Right lobe of liver (tissue), 6 donors: Measurements from ENCODE around the gene PTEN. TPM values are rescaled to one million over a fixed set of nuclear protein-coding genes. Genes with fewer than 3 reads are reported as not detected.

Experiments used
- ATAC-seq, 4 donors: fragments of 200-7000 bp; cut with Tn5 transposase; one replicate each; pipeline ENCODE4 v1.9.1; 2020; ENCODE audit warnings: mild to moderate bottlenecking in 4 of 4, moderate library complexity in 4 of 4
- DNase-seq, 3 donors: peaks; one replicate each; pipeline ENCODE4 v3.0.0-alpha.2; 2020
- H3K27ac ChIP-seq, 3 donors: fragments of 200-600 bp; one replicate each; pipeline ENCODE4 v1.8.0; 2022
- H3K27me3 ChIP-seq, 2 donors: fragments of 200-600 bp; one replicate each; pipeline ENCODE4 v1.8.0; 2022
- H3K36me3 ChIP-seq, 4 donors: fragments of 200-600 bp; sonication (generic) in 1 of 4; one replicate each; pipeline versions ENCODE4 v1.5.1 to v1.8.0; 2017 to 2022; ENCODE audit warnings: control low read depth in 1 of 4
- H3K4me1 ChIP-seq, 4 donors: fragments of 200-600 bp; sonication (generic) in 1 of 4; one replicate each; pipeline versions ENCODE4 v1.5.1 to v1.8.0; 2017 to 2022; ENCODE audit warnings: control low read depth in 1 of 4
- H3K4me3 ChIP-seq, 3 donors: fragments of 200-600 bp; one replicate each; pipeline ENCODE4 v1.8.0; 2022
- H3K9me3 ChIP-seq, 4 donors: fragments of 200-600 bp; sonication (generic) in 1 of 4; one replicate each; pipeline versions ENCODE4 v1.5.1 to v1.8.0; 2017 to 2022; ENCODE audit warnings: control low read depth in 1 of 4
- POLR2A ChIP-seq: fragments of 450-650 bp; IDR thresholded peaks from one replicate; pipeline ENCODE4 v1.6.1; 2017; ENCODE audit warnings: antibody characterized with exemption, mild to moderate bottlenecking
- WGBS: methylation state at CpG from one replicate; pipeline ENCODE4 v1.1.6; 2018; ENCODE audit warnings: low coverage, low lambda C conversion rate; ENCODE audit not compliant: insufficient coverage; ENCODE audit errors: missing lambda C conversion rate; 5-methylcytosine and 5-hydroxymethylcytosine counted together
- intact Hi-C, 2 donors: fragments of 100-400 bp; cut with DNase I; formaldehyde crosslinking; loops; one replicate each; pipeline versions ENCODE4 v1.11.2 to v1.14.1; 2022
- total RNA-seq, 6 experiments: library from RNA; depleted of rRNA in 2 of 6; stranded (reverse); fragments of >200 nt in 2 of 6; fragmentation: NEBNext Ultra II Directional in 3 of 6; extraction: Animal tissue kit (Norgen Biotek cat#: 25700) in 3 of 6; gene quantifications; one replicate each; pipeline versions ENCODE4 v1.1.0 to v1.2.4, GENCODE V29; 2016 to 2023
- TF ChIP-seq, protein P1 (sequence below), 4 donors: fragments of 200-600 bp in 3 of 4; fragments of 450-650 bp in 1 of 4; IDR thresholded peaks; one replicate each; pipeline versions ENCODE4 v1.5.1 to v1.8.0; 2016 to 2022; ENCODE audit warnings: antibody characterized with exemption in 4 of 4, mild to moderate bottlenecking in 2 of 4
- donor health status: DM: no; HTN: yes; CAD: no.
- donor health status: DM: no; HTN: no; CAD: no.
- donor health status: DM: no; HTN: no; CAD: no.
- donor health status: DM: no; HTN: yes; CAD: no.
- donor health status: DM: no; HTN: yes; CAD: no.

The PTEN gene
- total RNA-seq, 6 experiments from 2014 or later, result 37.5 to 73.7 (median 50.4) TPM

DNA sequence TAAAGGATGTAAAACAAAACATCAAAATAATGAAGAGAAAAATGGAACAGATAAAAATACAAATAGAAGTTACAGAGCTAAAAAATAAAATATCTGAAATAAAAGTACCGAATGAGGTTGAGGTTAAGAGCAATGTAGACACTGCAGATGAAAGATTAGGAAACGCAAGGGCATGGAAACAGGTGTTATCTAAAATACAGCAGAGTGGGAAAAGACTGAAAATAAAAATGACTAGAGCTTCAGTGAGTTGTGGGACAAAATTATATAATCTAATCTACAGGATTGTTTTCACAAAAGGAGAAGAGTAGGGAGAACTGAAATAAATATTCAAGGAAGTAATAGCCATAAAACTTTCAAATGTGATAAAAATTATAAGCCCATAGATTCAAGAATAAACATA, 123.8 kb downstream of the PTEN start:
- H3K27me3 ChIP-seq, result no peaks in the 10 kb centered on the region
- no peaks in the 10 kb centered on the region for H3K4me1 ChIP-seq
- H3K4me3 ChIP-seq, result no peak overlapping the region
- TF ChIP-seq POLR2A, result no peak
- TF ChIP-seq, protein P1, sequence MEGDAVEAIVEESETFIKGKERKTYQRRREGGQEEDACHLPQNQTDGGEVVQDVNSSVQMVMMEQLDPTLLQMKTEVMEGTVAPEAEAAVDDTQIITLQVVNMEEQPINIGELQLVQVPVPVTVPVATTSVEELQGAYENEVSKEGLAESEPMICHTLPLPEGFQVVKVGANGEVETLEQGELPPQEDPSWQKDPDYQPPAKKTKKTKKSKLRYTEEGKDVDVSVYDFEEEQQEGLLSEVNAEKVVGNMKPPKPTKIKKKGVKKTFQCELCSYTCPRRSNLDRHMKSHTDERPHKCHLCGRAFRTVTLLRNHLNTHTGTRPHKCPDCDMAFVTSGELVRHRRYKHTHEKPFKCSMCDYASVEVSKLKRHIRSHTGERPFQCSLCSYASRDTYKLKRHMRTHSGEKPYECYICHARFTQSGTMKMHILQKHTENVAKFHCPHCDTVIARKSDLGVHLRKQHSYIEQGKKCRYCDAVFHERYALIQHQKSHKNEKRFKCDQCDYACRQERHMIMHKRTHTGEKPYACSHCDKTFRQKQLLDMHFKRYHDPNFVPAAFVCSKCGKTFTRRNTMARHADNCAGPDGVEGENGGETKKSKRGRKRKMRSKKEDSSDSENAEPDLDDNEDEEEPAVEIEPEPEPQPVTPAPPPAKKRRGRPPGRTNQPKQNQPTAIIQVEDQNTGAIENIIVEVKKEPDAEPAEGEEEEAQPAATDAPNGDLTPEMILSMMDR (IDR thresholded peaks at IDR 0.05), result no peak
- H3K27ac ChIP-seq, result no peak overlapping the region
- H3K36me3 ChIP-seq, result no peaks in the 10 kb centered on the region
- intact Hi-C loops, result no loop called here
- DNase-seq, result no peak
- H3K9me3 ChIP-seq, result no peaks in the 10 kb centered on the region
- ATAC-seq, result no peak
- 84% methylated on average over 2 of the region's 2 CpGs for WGBS

DNA sequence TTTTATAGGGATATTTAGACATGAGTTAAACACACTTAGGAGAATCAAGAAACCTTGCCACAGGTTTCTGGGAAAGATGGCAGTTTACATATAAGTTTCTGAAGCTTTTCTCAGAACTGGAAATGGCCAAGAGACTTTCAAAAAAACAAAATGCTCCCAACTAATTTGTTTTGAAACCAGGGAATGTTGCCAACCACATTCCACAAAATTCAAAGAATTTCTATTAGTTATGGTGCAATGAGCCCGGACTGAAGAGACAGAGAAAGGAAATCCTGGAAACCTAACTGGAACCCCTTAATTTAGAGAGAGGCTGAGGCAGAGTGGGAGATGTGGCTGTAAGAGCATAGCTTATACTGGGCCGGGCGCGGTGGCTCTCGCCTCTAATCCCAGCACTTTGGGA, 128.5 kb downstream of the PTEN start:
- no peak overlapping the region for H3K27ac ChIP-seq
- intact Hi-C loops, result no loop called here
- no peaks in the 10 kb centered on the region for H3K27me3 ChIP-seq
- H3K36me3 ChIP-seq, result no peaks in the 10 kb centered on the region
- H3K9me3 ChIP-seq, result no peaks in the 10 kb centered on the region
- DNase-seq, result no peak
- ATAC-seq, result no peak
- TF ChIP-seq POLR2A, result no peak
- TF ChIP-seq, protein P1 (IDR thresholded peaks at IDR 0.05), result no peak
- H3K4me3 ChIP-seq, result no peak overlapping the region
- WGBS, result 91% methylated on average over 5 of the region's 5 CpGs
- no peaks in the 10 kb centered on the region for H3K4me1 ChIP-seq

DNA sequence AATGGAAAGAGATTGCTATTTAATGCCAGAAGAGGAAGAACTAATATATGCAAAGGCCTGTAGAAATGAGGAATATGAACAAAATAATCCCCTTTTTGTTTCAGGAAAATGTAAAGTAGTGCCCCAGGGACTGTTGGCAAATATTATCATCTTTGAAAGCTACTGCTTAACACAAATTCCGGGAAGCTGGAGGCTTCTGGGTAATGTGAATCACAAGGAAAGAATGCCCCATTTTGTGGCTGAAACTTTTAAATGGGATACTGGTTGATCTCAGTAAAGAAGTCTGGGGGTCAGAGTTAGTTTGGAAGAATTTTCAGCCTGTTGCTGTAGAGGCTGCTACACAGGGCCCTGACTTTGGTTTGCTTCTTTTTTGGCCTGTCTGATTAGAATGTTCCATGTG, 141.0 kb downstream of the PTEN start:
- intact Hi-C loops, result no loop called here
- no peak for DNase-seq
- Histone ChIP-seq H3K36me3 (no peaks in the 10 kb centered on the region), H3K4me3 (no peak overlapping the region), H3K4me1 (no peaks in the 10 kb centered on the region), H3K27ac (no peak overlapping the region), H3K9me3 (no peaks in the 10 kb centered on the region), H3K27me3 (no peaks in the 10 kb centered on the region)
- 60% methylated on average over 1 of the region's 1 CpG for WGBS
- no peak for ATAC-seq
- TF ChIP-seq POLR2A, result no peak
- TF ChIP-seq, protein P1 (IDR thresholded peaks at IDR 0.05), result no peak

DNA sequence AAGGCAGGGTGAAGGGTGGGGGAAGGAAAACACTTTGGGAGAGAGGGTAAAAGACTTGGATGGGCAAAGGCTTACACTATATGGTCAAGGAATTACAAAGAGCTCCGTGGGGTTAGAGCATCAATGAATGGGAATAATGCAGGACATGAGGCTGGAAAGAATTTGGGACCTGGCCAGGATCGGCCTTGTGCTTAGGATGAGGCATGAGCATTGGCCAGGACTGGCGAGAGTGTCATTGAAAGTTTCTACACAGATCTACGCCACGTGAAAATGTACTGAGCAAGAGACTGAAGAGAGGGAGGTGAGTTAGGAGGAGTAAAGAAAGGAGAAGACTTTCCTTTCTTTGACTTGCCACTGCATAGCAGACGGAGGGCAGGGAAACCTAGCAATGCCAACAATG, 142.8 kb downstream of the PTEN start:
- WGBS, result 89% methylated on average over 6 of the region's 6 CpGs
- H3K27ac ChIP-seq, result no peak overlapping the region
- TF ChIP-seq POLR2A, result no peak
- TF ChIP-seq, protein P1 (IDR thresholded peaks at IDR 0.05), result no peak
- ATAC-seq (no peak), DNase-seq (no peak)
- no peaks in the 10 kb centered on the region for H3K27me3 ChIP-seq
- H3K36me3 ChIP-seq, result no peaks in the 10 kb centered on the region
- H3K4me3 ChIP-seq, result no peak overlapping the region
- intact Hi-C loops, result no loop called here
- no peaks in the 10 kb centered on the region for H3K4me1 ChIP-seq
- H3K9me3 ChIP-seq, result no peaks in the 10 kb centered on the region

DNA sequence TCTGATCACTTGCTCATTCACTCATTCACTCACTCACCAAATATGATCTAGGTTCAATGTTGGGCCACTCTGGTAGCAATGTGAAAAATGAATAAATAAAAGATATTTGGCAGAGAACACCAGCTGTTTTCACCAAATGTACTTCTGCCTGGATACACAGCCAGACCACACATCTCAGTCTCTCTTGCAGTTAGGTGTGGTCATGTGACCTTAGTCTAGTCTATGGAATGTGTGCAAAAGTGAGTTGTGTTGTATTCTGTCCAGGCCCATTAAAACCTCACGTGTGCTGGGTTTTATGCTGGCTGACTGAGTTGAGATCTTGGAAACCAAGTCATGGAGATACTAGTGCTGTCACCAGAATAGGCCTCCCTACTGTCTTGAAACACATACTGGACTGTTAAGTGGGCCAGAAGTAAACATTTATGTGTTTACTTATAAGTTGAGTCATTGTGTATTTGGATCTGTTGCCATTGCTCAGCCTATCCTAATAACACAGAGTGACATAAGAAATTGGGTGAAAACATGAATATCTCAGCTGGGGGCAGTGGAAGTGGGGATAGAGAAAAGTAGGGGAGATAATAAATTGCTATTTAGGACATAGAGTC, 145.5 kb downstream of the PTEN start:
- WGBS, result 71% methylated on average over 1 of the region's 1 CpG
- TF ChIP-seq, protein P1 (IDR thresholded peaks at IDR 0.05), result no peak
- TF ChIP-seq POLR2A, result no peak
- Histone ChIP-seq H3K4me1 (no peaks in the 10 kb centered on the region), H3K27me3 (no peaks in the 10 kb centered on the region), H3K36me3 (no peaks in the 10 kb centered on the region), H3K27ac (no peak overlapping the region), H3K4me3 (no peak overlapping the region), H3K9me3 (no peaks in the 10 kb centered on the region)
- ATAC-seq (peak in 1 of 4 donors; percentile 83), DNase-seq (no peak)
- intact Hi-C loops, result no loop called here
